Suprapubic skin (tissue), 4 donors: ENCODE measurements around the gene GDE1. TPM values are rescaled to one million over a fixed set of nuclear protein-coding genes. Genes with fewer than 3 reads are reported as not detected.
"Not testable (repeated sequence)": the region's sequence is repeated elsewhere in the genome, so short reads cannot be mapped to it uniquely, and the experiment has no call there.

Experiments used
- DNase-seq, 2 donors: peaks; one replicate each; pipeline ENCODE4 v3.0.0-alpha.2; 2019; ENCODE audit warnings: low spot score in 2 of 2
- H3K27ac ChIP-seq: fragments of 200-600 bp; sonication (generic); one replicate; pipeline ENCODE4 v1.5.1; 2019
- H3K27me3 ChIP-seq: fragments of 200-600 bp; sonication (generic); one replicate; pipeline ENCODE4 v1.5.1; 2019
- H3K36me3 ChIP-seq: fragments of 200-600 bp; sonication (generic); one replicate; pipeline ENCODE4 v1.5.1; 2019
- H3K4me1 ChIP-seq: fragments of 200-600 bp; sonication (generic); one replicate; pipeline ENCODE4 v1.5.1; 2019
- H3K4me3 ChIP-seq: fragments of 200-600 bp; sonication (generic); one replicate; pipeline ENCODE4 v1.5.1; 2019; ENCODE audit warnings: mild to moderate bottlenecking
- H3K9me3 ChIP-seq: fragments of 200-600 bp; sonication (generic); one replicate; pipeline ENCODE4 v1.5.1; 2019
- EP300 ChIP-seq: sonication (generic); formaldehyde crosslinking; IDR thresholded peaks from one replicate; pipeline ENCODE4 v1.6.1; 2017; ENCODE audit warnings: antibody characterized with exemption
- POLR2A ChIP-seq, 2 donors: fragments of 450-650 bp; IDR thresholded peaks; one replicate each; pipeline ENCODE4 v1.6.1; 2017; ENCODE audit warnings: antibody characterized with exemption in 2 of 2, mild to moderate bottlenecking in 2 of 2, moderate library complexity in 2 of 2
- POLR2AphosphoS5 ChIP-seq, 3 donors: sonication (generic); formaldehyde crosslinking; IDR thresholded peaks; one replicate each; pipeline ENCODE4 v1.6.1; 2017; ENCODE audit warnings: antibody characterized with exemption in 3 of 3
- WGBS: methylation state at CpG from one replicate; pipeline ENCODE4 v1.1.5; 2018; 5-methylcytosine and 5-hydroxymethylcytosine counted together
- total RNA-seq, 4 donors: library from RNA; depleted of rRNA; stranded (reverse); fragments of >200 nt; gene quantifications; one replicate each; pipeline ENCODE4 v1.1.0, GENCODE V29; 2016
- TF ChIP-seq, protein P1 (sequence below), 2 donors: fragments of 200-600 bp in 1 of 2; fragments of 450-650 bp in 1 of 2; sonication (generic) in 1 of 2; IDR thresholded peaks; one replicate each; pipeline ENCODE4 v1.5.1; 2016 to 2019; ENCODE audit warnings: antibody characterized with exemption in 2 of 2, mild to moderate bottlenecking in 1 of 2, moderate library complexity in 1 of 2

GDE1 gene
- total RNA-seq, 4 donors from 2014 or later: 32.7 to 58.1 (median 44.7) TPM

DNA sequence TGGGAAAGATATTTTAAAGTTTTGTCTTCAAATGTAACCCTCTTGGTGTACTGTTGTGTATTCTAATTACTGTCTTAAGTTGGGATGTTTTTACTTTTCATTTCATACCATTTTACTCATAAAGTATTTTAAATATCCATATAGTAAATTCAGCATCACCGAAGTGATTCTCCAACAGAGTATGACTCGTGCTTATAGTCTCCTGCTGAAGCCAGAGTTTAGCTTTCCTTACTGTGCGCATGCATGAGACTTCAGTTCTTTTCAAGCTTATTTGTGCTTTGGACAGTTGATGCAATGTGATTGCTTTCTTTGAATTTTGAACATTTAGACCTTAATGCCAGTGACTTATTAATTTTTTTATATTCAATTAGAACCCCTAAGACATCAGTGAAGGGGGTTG lies 26.2 kb upstream of the GDE1 start:
- Histone ChIP-seq H3K27me3 (no peaks in the 10 kb centered on the region), H3K4me1 (no peaks in the 10 kb centered on the region), H3K4me3 (no peak overlapping the region), H3K27ac (no peak overlapping the region), H3K36me3 (peaks cover 55% of the 10 kb centered on the region), H3K9me3 (no peaks in the 10 kb centered on the region)
- 98% methylated on average over 3 of the region's 3 CpGs for WGBS
- TF ChIP-seq POLR2AphosphoS5 (IDR thresholded peaks at IDR 0.05): no peak
- TF ChIP-seq EP300: no peak
- DNase-seq: no peak

DNA sequence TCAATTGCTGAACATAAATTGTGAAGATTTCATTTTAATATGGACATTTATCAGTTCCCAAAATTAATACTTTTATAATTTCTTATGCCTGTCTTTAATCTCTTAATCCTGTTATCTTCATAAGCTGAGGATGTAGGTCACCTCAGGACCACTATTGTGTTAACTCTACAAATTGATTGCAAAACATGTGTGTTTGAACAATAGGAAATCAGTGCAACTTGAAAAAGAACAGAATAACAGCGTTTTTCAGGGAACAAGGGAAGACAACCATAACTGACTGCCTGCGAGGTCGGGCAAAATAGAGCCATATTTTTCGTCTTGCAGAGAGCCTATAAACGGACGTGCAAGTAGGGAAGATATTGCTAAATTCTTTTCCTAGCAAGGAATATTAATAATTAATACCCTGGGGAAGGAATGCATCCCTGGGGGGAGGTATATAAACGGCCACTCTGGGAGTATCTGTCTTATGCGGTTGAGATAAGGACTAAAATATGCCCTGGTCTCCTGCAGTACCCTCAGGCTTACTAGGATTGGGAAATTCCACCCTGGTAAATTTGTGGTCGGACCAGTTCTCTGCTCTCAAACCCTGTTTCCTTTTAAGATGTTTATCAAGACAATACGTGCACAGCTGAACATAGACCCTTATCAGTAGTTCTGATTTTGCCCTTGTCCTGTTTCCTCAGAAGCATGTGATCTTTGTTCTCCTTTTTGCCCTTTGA lies 21.5 kb upstream of the GDE1 start:
- H3K4me3 ChIP-seq, DNase-seq, H3K27me3 ChIP-seq, H3K9me3 ChIP-seq, H3K4me1 ChIP-seq, H3K27ac ChIP-seq: not testable (repeated sequence)
- 73% methylated on average over 10 of the region's 10 CpGs for WGBS
- peaks cover 58% of the 10 kb centered on the region for H3K36me3 ChIP-seq

DNA sequence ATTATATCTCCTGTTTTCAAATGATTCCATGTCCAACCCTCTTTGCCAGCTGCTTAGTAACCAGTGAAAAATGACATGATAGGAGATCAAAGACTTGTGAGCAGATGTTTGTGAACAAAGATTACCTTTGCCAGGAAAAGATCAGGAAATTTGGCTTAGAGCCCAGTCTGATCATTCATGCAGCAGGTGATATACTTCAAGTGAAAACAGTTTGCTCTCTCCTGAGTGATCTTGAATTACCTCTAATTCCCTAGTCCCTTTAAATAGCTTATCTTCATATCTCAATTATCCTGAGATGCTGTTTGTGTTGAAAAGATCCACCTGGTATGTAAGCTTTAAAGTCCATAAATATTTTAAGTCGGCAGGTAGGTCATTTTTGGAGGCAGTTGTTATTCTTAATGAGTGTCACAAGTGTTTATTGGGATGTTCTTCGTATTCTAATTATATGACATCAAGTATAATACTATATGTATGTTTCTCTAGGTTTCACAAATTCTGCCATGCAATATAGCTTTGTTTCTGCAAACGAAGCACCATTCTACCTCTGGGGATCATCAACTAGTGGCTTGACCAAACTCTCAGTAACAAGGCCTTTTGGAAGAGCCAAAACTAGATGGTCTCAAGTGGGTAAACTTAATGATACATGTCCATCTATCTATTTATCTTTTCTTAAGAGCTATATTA lies 20.4 kb upstream of the GDE1 start:
- 67% methylated on average over 3 of the region's 3 CpGs for WGBS
- H3K9me3 ChIP-seq: no peaks in the 10 kb centered on the region

DNA sequence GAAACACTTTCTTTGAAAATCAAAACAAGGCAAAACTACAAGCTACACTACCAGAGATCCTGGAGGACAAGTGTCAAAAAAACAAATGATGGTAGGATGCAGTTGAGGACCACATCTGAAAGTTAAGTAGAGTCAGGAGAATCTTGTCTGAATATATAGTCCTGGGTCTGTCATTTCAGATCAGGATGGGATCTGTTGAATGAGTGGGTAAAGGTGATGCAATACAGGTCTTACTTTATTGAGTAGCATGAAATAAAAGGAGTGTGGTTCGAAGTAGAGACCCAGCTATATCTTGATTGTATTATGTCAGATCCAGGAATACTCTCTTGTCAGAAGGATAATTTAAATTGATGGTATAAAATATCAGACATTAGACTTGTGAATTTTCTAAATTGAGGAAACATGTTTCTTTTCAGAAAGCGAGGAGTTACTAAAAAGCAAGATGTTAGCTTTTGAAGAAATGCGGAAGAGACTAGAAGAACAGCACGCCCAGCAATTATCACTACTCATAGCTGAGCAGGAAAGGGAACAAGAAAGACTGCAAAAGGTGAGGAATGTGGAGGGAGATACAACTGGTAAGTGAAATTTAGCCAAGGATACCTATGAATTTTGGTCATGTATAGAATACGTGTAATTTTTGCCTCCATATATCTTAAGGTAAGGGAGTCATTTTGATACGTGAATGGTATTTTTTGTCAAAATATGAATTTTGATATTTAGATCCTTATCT lies 18.5 kb upstream of the GDE1 start:
- DNase-seq: no peak
- Histone ChIP-seq H3K27ac (no peak overlapping the region), H3K9me3 (no peaks in the 10 kb centered on the region), H3K36me3 (peaks cover 54% of the 10 kb centered on the region), H3K4me3 (no peak overlapping the region), H3K4me1 (no peaks in the 10 kb centered on the region), H3K27me3 (no peaks in the 10 kb centered on the region)
- 93% methylated on average over 6 of the region's 6 CpGs for WGBS
- TF ChIP-seq EP300 (no peak), POLR2AphosphoS5 (IDR thresholded peaks at IDR 0.05) (no peak)

More for the DNA sequence above, 20.4 kb upstream of the GDE1 start:
- Histone ChIP-seq H3K27ac (no peak overlapping the region), H3K36me3 (peaks cover 54% of the 10 kb centered on the region), H3K4me1 (no peaks in the 10 kb centered on the region), H3K27me3 (no peaks in the 10 kb centered on the region), H3K4me3 (no peak overlapping the region)
- TF ChIP-seq POLR2AphosphoS5 (IDR thresholded peaks at IDR 0.05): no peak
- no peak for TF ChIP-seq POLR2A (IDR thresholded peaks at IDR 0.05)
- no peak for TF ChIP-seq EP300
- TF ChIP-seq, protein P1, sequence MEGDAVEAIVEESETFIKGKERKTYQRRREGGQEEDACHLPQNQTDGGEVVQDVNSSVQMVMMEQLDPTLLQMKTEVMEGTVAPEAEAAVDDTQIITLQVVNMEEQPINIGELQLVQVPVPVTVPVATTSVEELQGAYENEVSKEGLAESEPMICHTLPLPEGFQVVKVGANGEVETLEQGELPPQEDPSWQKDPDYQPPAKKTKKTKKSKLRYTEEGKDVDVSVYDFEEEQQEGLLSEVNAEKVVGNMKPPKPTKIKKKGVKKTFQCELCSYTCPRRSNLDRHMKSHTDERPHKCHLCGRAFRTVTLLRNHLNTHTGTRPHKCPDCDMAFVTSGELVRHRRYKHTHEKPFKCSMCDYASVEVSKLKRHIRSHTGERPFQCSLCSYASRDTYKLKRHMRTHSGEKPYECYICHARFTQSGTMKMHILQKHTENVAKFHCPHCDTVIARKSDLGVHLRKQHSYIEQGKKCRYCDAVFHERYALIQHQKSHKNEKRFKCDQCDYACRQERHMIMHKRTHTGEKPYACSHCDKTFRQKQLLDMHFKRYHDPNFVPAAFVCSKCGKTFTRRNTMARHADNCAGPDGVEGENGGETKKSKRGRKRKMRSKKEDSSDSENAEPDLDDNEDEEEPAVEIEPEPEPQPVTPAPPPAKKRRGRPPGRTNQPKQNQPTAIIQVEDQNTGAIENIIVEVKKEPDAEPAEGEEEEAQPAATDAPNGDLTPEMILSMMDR (IDR thresholded peaks at IDR 0.05): no peak
- DNase-seq: no peak

DNA sequence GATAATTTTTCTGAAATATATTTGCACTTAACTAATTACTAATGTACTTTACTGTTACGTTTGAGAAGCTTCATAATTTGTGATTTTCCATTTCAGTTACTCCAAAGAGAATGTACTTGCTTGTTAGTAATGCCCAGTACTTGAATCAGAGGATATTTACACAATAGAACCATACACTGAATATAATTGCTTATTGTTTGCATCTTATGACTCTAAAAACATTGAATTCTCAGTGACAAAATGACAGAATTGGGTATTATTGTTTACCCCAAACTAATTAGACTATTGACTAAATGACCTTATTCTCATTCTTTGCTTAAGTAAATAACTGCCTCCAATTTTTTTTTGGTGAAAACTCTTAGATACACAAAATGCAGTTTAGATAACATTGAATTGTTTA lies 10.7 kb upstream of the GDE1 start:
- Histone ChIP-seq H3K4me1 (no peaks in the 10 kb centered on the region), H3K27me3 (no peaks in the 10 kb centered on the region), H3K36me3 (peaks cover 27% of the 10 kb centered on the region), H3K9me3 (no peaks in the 10 kb centered on the region), H3K4me3 (no peak overlapping the region), H3K27ac (no peak overlapping the region)
- WGBS: 92% methylated on average over 1 of the region's 1 CpG
- TF ChIP-seq POLR2A (IDR thresholded peaks at IDR 0.05) (no peak), EP300 (no peak), POLR2AphosphoS5 (IDR thresholded peaks at IDR 0.05) (no peak)
- TF ChIP-seq, protein P1 (IDR thresholded peaks at IDR 0.05): no peak
- DNase-seq: no peak

DNA sequence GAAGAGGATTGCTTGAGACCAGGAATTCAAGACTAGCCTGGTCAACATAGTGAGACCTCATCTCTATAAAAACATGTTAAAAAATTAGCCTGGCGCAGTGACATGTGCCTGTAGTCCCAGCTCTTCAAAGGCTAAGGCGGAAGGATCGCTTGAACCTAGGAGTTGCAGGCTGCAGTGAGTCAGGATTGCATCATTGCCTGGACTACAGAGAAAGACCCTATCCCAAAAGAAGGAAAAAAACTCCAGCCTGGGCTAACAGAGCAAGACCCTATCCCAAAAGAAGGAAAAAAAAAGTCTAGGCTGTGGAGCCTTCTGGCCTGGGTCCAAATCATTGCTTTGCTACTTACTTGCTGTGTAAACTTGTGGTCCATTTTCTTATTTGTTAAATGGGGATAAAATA lies 6.8 kb upstream of the GDE1 start:
- Histone ChIP-seq H3K36me3 (peaks cover 17% of the 10 kb centered on the region), H3K9me3 (no peaks in the 10 kb centered on the region), H3K27me3 (no peaks in the 10 kb centered on the region), H3K27ac (no peak overlapping the region), H3K4me3 (no peak overlapping the region), H3K4me1 (peaks cover 18% of the 10 kb centered on the region)
- TF ChIP-seq POLR2A (IDR thresholded peaks at IDR 0.05) (no peak), EP300 (no peak), POLR2AphosphoS5 (IDR thresholded peaks at IDR 0.05) (no peak)
- TF ChIP-seq, protein P1 (IDR thresholded peaks at IDR 0.05): no peak
- no peak for DNase-seq
- 93% methylated on average over 3 of the region's 3 CpGs for WGBS
